GM21381 (cell line): ENCODE measurements around the gene DPEP2NB.
A peak's percentile ranks its signal among the peaks of the same experiment; 100 is the strongest.
"Not testable (repeated sequence)": the region's sequence is repeated elsewhere in the genome, so short reads cannot be mapped to it uniquely, and the experiment has no call there.

Source experiments
- ATAC-seq: cut with Tn5 transposase; IDR thresholded peaks from one replicate; pipeline ENCODE4 v1.9.1; 2021; ENCODE audit warnings: mild to moderate bottlenecking, moderate library complexity; ENCODE audit not compliant: unreplicated experiment

DPEP2NB gene

GRCh38 chr16:67987460-67988160 lies 28.1 kb downstream of the DPEP2NB start:
- no peak for ATAC-seq

- no peak for ATAC-seq
These were observed 28.8 kb downstream of the DPEP2NB start for GRCh38 chr16:67986949-67987348.

GRCh38 chr16:67982011-67982696 lies 33.6 kb downstream of the DPEP2NB start:
- ATAC-seq, result no peak

- ATAC-seq, result no peak
These were observed 35.6 kb downstream of the DPEP2NB start, which contains the start of gene DPEP3 for GRCh38 chr16:67979955-67980678. Gene DPEP3 (minus strand): TSS chr16:67980499. CDS start chr16:67980380, 119 bp downstream.

- no peak for ATAC-seq
These were observed 38.1 kb downstream of the DPEP2NB start for GRCh38 chr16:67977469-67978227.

- ATAC-seq, result no peak
These were observed 38.7 kb downstream of the DPEP2NB start for GRCh38 chr16:67977005-67977404.

- no peak for ATAC-seq
These were observed 39.5 kb downstream of the DPEP2NB start for GRCh38 chr16:67976205-67976604.

- no peak for ATAC-seq
These were observed 40.2 kb downstream of the DPEP2NB start for GRCh38 chr16:67975321-67976105.

- not testable (repeated sequence) for ATAC-seq
These were observed 43.4 kb downstream of the DPEP2NB start for GRCh38 chr16:67972285-67972684.

- no peak for ATAC-seq
These were observed 44.6 kb downstream of the DPEP2NB start for GRCh38 chr16:67971111-67971510.

GRCh38 chr16:67969254-67970039 lies 46.3 kb downstream of the DPEP2NB start:
- ATAC-seq, result no peak

- peak; percentile 84 for ATAC-seq
These were observed 47.1 kb downstream of the DPEP2NB start, which contains the start of gene SLC12A4 for GRCh38 chr16:67968400-67969253. Gene SLC12A4 (minus strand): TSS chr16:67968637. CDS start chr16:67968553, 84 bp downstream.

- ATAC-seq, result peak; percentile 18
These were observed 47.7 kb downstream of the DPEP2NB start for GRCh38 chr16:67967958-67968399.

- no peak for ATAC-seq
These were observed 48.3 kb downstream of the DPEP2NB start for GRCh38 chr16:67967183-67967957.

GRCh38 chr16:67966549-67967182 lies 49.0 kb downstream of the DPEP2NB start:
- ATAC-seq, result no peak

- no peak for ATAC-seq
These were observed 49.8 kb downstream of the DPEP2NB start for GRCh38 chr16:67965668-67966548.
